WTC11 (cell line): ENCODE measurements around the gene PPOX. TPM values are rescaled to one million over a fixed set of nuclear protein-coding genes. Genes with fewer than 3 reads are reported as not detected.

Experiments
- ATAC-seq: fragments of 200-7000 bp; cut with Tn5 transposase; 2 replicates; pipeline ENCODE4 v1.10.0; 2021; ENCODE audit warnings: mild to moderate bottlenecking, moderate library complexity
- CTCF ChIA-PET: fragments of 300-600 bp; sonication (Branson Sonifier 250); formaldehyde crosslinking; loops from one replicate; lab custom pipeline; 2021; ENCODE audit warnings: antibody characterized with exemption; lab: Charles Lee
- POLR2A ChIA-PET: fragments of 350-600 bp; sonication (Branson Sonifier 250); formaldehyde crosslinking; loops from one replicate; lab custom pipeline; 2021; ENCODE audit warnings: antibody characterized with exemption; lab: Charles Lee
- DNase-seq: peaks from one replicate; pipeline ENCODE4 v3.0.0; 2021; ENCODE audit warnings: low spot score
- H3K27ac Mint-ChIP-seq: 2 replicates; pipeline ENCODE4 v1.8.0; 2021; ENCODE audit warnings: mixed read lengths
- H3K27me3 Mint-ChIP-seq: 2 replicates; pipeline ENCODE4 v1.8.0; 2021; ENCODE audit warnings: low read depth, mild to moderate bottlenecking, moderate library complexity, mixed read lengths
- H3K36me3 Mint-ChIP-seq: 2 replicates; pipeline ENCODE4 v1.8.0; 2021; ENCODE audit warnings: mixed read lengths
- H3K4me1 Mint-ChIP-seq: 2 replicates; pipeline ENCODE4 v1.8.0; 2022; ENCODE audit warnings: mixed read lengths
- H3K4me3 Mint-ChIP-seq: 2 replicates; pipeline ENCODE4 v1.8.0; 2021; ENCODE audit warnings: mild to moderate bottlenecking, moderate library complexity, mixed read lengths
- H3K9me3 Mint-ChIP-seq: 2 replicates; pipeline ENCODE4 v1.8.0; 2021; ENCODE audit warnings: mixed read lengths
- CTCF ChIP-seq: fragments of 200-600 bp; IDR thresholded peaks from 2 replicates; pipeline ENCODE4 v1.8.0; 2022; ENCODE audit warnings: antibody characterized with exemption
- ELF4 ChIP-seq: sonication (generic); formaldehyde crosslinking; IDR thresholded peaks from 2 replicates; pipeline ENCODE4 v1.8.1; 2022; ENCODE audit warnings: low read depth, mild to moderate bottlenecking, moderate library complexity, missing genetic modification reagents
- ERG ChIP-seq: fragments of 250-450 bp; sonication (Bioruptor Pico); IDR thresholded peaks from 2 replicates; pipeline ENCODE4 v1.8.0; 2021; ENCODE audit warnings: mild to moderate bottlenecking
- FOXK1 ChIP-seq: sonication (generic); formaldehyde crosslinking; IDR thresholded peaks from 2 replicates; pipeline ENCODE4 v1.8.0; 2022; ENCODE audit warnings: mild to moderate bottlenecking, moderate library complexity, missing genetic modification reagents
- JUN ChIP-seq: sonication (generic); formaldehyde crosslinking; IDR thresholded peaks from 2 replicates; pipeline ENCODE4 v1.8.0; 2023; ENCODE audit warnings: mild to moderate bottlenecking, missing genetic modification reagents
- MAX ChIP-seq: sonication (generic); formaldehyde crosslinking; IDR thresholded peaks from 2 replicates; pipeline ENCODE4 v1.8.0; 2022; ENCODE audit warnings: mild to moderate bottlenecking, missing genetic modification reagents
- MYBL2 ChIP-seq: sonication (generic); formaldehyde crosslinking; IDR thresholded peaks from 2 replicates; pipeline ENCODE4 v1.8.1; 2023; ENCODE audit warnings: mild to moderate bottlenecking, moderate library complexity, missing genetic modification reagents
- PRDM15 ChIP-seq: sonication (generic); formaldehyde crosslinking; IDR thresholded peaks from 2 replicates; pipeline ENCODE4 v1.8.0; 2022; ENCODE audit warnings: missing genetic modification reagents
- SMAD4 ChIP-seq: sonication (generic); formaldehyde crosslinking; IDR thresholded peaks from 2 replicates; pipeline ENCODE4 v1.8.0; 2022; ENCODE audit warnings: mild to moderate bottlenecking, missing genetic modification reagents
- SOX15 ChIP-seq: fragments of 250-450 bp; sonication (Bioruptor Pico); IDR thresholded peaks from 2 replicates; pipeline ENCODE4 v1.9.0; 2021; ENCODE audit warnings: mild to moderate bottlenecking
- TCF7 ChIP-seq: sonication (generic); formaldehyde crosslinking; IDR thresholded peaks from 2 replicates; pipeline ENCODE4 v1.8.0; 2022; ENCODE audit warnings: mild to moderate bottlenecking, low read depth, missing genetic modification reagents, moderate library complexity
- TEAD4 ChIP-seq: sonication (generic); formaldehyde crosslinking; IDR thresholded peaks from 2 replicates; pipeline ENCODE4 v1.8.0; 2022; ENCODE audit warnings: mild to moderate bottlenecking, missing genetic modification reagents
- ZNF263 ChIP-seq: sonication (generic); formaldehyde crosslinking; IDR thresholded peaks from 2 replicates; pipeline ENCODE4 v1.8.1; 2022; ENCODE audit warnings: low read depth, mild to moderate bottlenecking, moderate library complexity, missing genetic modification reagents
- ZNF416 ChIP-seq: fragments of 250-450 bp; sonication (Bioruptor Pico); IDR thresholded peaks from 2 replicates; pipeline ENCODE4 v1.9.0; 2021; ENCODE audit warnings: mild to moderate bottlenecking, inconsistent platforms
- ZNF425 ChIP-seq: fragments of 250-450 bp; sonication (Bioruptor Pico); conservative IDR thresholded peaks from 2 replicates; pipeline ENCODE4 v1.9.0; 2021; ENCODE audit warnings: mild to moderate bottlenecking
- ZNF512 ChIP-seq: sonication (generic); formaldehyde crosslinking; IDR thresholded peaks from 2 replicates; pipeline ENCODE4 v1.8.1; 2022; ENCODE audit warnings: missing genetic modification reagents, borderline replicate concordance
- total RNA-seq: library from RNA; stranded (reverse); gene quantifications from 3 replicates; pipeline ENCODE4 v1.2.3, GENCODE V29; 2021
- TF ChIP-seq, protein P1 (sequence below): sonication (generic); formaldehyde crosslinking; IDR thresholded peaks from 2 replicates; pipeline ENCODE4 v1.8.1; 2022; ENCODE audit warnings: low read depth, mild to moderate bottlenecking, moderate library complexity, missing genetic modification reagents, borderline replicate concordance

The PPOX gene
- total RNA-seq, 1 experiment from 2014 or later, result 44.8 TPM

- Mint-ChIP-seq H3K27me3 (no peaks in the 10 kb centered on the region), H3K9me3 (no peaks in the 10 kb centered on the region), H3K4me3 (no peak overlapping the region), H3K27ac (peak overlapping the region; percentile 27; the same call in 1 of the 2 replicates), H3K4me1 (peaks cover 47% of the 10 kb centered on the region), H3K36me3 (0 out of 2 replicates have a peak, but pooled peaks cover 3% of the 10 kb centered on the region)
- ATAC-seq (no peak), DNase-seq (no peak)
- ChIA-PET CTCF (interaction anchor here (1.0 kb wide), 1 partner anchor 186 kb away, joined by 3 read pairs; no protein-coding TSS in a partner anchor), POLR2A (no interaction called here)
- TF ChIP-seq ZNF263, result no peak
- no peak for TF ChIP-seq CTCF
- no peak for TF ChIP-seq ELF4 (CRISPR knock-in tag)
- TF ChIP-seq TEAD4 (CRISPR knock-in tag), result no peak
- TF ChIP-seq FOXK1 (CRISPR knock-in tag), result no peak
- no peak for TF ChIP-seq SOX15
- no peak for TF ChIP-seq JUN
- no peak for TF ChIP-seq ZNF425
- no peak for TF ChIP-seq ZNF512
- TF ChIP-seq ZNF416 (CRISPR knock-in tag), result no peak
- TF ChIP-seq PRDM15, result no peak
- no peak for TF ChIP-seq SMAD4 (CRISPR knock-in tag)
- TF ChIP-seq MAX, result no peak
- TF ChIP-seq, protein P1, sequence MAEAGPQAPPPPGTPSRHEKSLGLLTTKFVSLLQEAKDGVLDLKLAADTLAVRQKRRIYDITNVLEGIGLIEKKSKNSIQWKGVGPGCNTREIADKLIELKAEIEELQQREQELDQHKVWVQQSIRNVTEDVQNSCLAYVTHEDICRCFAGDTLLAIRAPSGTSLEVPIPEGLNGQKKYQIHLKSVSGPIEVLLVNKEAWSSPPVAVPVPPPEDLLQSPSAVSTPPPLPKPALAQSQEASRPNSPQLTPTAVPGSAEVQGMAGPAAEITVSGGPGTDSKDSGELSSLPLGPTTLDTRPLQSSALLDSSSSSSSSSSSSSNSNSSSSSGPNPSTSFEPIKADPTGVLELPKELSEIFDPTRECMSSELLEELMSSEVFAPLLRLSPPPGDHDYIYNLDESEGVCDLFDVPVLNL (CRISPR knock-in tag), result no peak
- TF ChIP-seq TCF7 (CRISPR knock-in tag), result no peak
- TF ChIP-seq ERG (CRISPR knock-in tag), result no peak
- TF ChIP-seq MYBL2, result no peak
Measured at GRCh38 chr1:161195171-161195570, 28.9 kb downstream of the PPOX start.
